Vagina (tissue), 2 donors: ENCODE data around the gene RASA3. TPM values are rescaled to one million over a fixed set of nuclear protein-coding genes. Genes with fewer than 3 reads are reported as not detected.

ENCODE experiments used
- DNase-seq, 2 donors: peaks; one replicate each; pipeline ENCODE4 v3.0.0-alpha.2; 2017; ENCODE audit errors: extremely low spot score in 2 of 2
- H3K27ac ChIP-seq: fragments of 200-600 bp; sonication (generic); one replicate; pipeline ENCODE4 v1.5.1; 2019
- H3K27me3 ChIP-seq: fragments of 200-600 bp; sonication (generic); one replicate; pipeline ENCODE4 v1.5.1; 2019
- H3K36me3 ChIP-seq, 2 donors: fragments of 200-600 bp; sonication (generic); one replicate each; pipeline ENCODE4 v1.5.1; 2017 to 2019
- H3K4me1 ChIP-seq: fragments of 200-600 bp; sonication (generic); one replicate; pipeline ENCODE4 v1.5.1; 2019
- H3K4me3 ChIP-seq, 2 donors: fragments of 200-600 bp; sonication (generic); 1 replicate in 1 of 2; 2 replicates in 1 of 2; pipeline ENCODE4 v1.5.1; 2016 to 2019
- H3K9me3 ChIP-seq: fragments of 200-600 bp; sonication (generic); one replicate; pipeline ENCODE4 v1.5.1; 2019
- CTCF ChIP-seq, 3 experiments: fragments of 450-650 bp in 2 of 3; fragments of 200-600 bp in 1 of 3; sonication (generic) in 1 of 3; IDR thresholded peaks; one replicate each; pipeline ENCODE4 v1.5.1; 2017 to 2019; ENCODE audit warnings: antibody characterized with exemption in 3 of 3, mild to moderate bottlenecking in 2 of 3, moderate library complexity in 2 of 3
- POLR2A ChIP-seq, 2 donors: fragments of 450-650 bp; IDR thresholded peaks; one replicate each; pipeline ENCODE4 v1.6.1; 2017; ENCODE audit warnings: antibody characterized with exemption in 2 of 2, mild to moderate bottlenecking in 2 of 2, moderate library complexity in 2 of 2
- POLR2AphosphoS5 ChIP-seq, 2 donors: sonication (generic); formaldehyde crosslinking; IDR thresholded peaks; one replicate each; pipeline ENCODE4 v1.9.0; 2017; ENCODE audit warnings: antibody characterized with exemption in 2 of 2, mild to moderate bottlenecking in 2 of 2, low read depth in 1 of 2; ENCODE audit not compliant: insufficient read depth in 1 of 2
- intact Hi-C: fragments of 100-400 bp; cut with DNase I; formaldehyde crosslinking; loops from one replicate; pipeline ENCODE4 v1.15.1; 2023
- total RNA-seq: library from RNA; depleted of rRNA; stranded (reverse); fragments of >200 nt; gene quantifications from one replicate; pipeline ENCODE4 v1.2.3, GENCODE V29; 2016

RASA3 gene
- total RNA-seq, 1 donor from 2014 or later = 19.6 TPM

- Histone ChIP-seq H3K4me3 (peak overlapping the region; percentile 70 to 81), H3K27me3 (no peaks in the 10 kb centered on the region), H3K9me3 (no peaks in the 10 kb centered on the region), H3K36me3 (no peaks in the 10 kb centered on the region), H3K4me1 (peaks cover 62% of the 10 kb centered on the region), H3K27ac (peak overlapping the region; percentile 90)
- intact Hi-C loops = loop anchor here (5.0 to 10.0 kb wide), 2 partner anchors 65 to 113 kb away; no protein-coding TSS in a partner anchor
- no peak for DNase-seq
- no peak for TF ChIP-seq POLR2A (IDR thresholded peaks at IDR 0.05)
- no peak for TF ChIP-seq POLR2AphosphoS5 (IDR thresholded peaks at IDR 0.05; ENCODE audit: insufficient read depth in 1 of 2, low read depth in 1 of 2)
- no peak for TF ChIP-seq CTCF (IDR thresholded peaks at IDR 0.05)
Measured at GRCh38 chr13:114130131-114130836, 2.1 kb downstream of the RASA3 start.

- no peak for DNase-seq
- H3K4me1 ChIP-seq = peaks cover 68% of the 10 kb centered on the region
- intact Hi-C loops = loop anchor here (5.0 to 10.0 kb wide), 2 partner anchors 65 to 112 kb away; no protein-coding TSS in a partner anchor
- no peaks in the 10 kb centered on the region for H3K36me3 ChIP-seq
- H3K27ac ChIP-seq = peak overlapping the region; percentile 90
- H3K9me3 ChIP-seq = no peaks in the 10 kb centered on the region
- H3K4me3 ChIP-seq = peak overlapping the region in 1 of 2 donors; percentile 81
- TF ChIP-seq POLR2AphosphoS5 (IDR thresholded peaks at IDR 0.05; ENCODE audit: insufficient read depth in 1 of 2, low read depth in 1 of 2) (no peak), CTCF (IDR thresholded peaks at IDR 0.05) (no peak), POLR2A (IDR thresholded peaks at IDR 0.05) (no peak)
- H3K27me3 ChIP-seq = no peaks in the 10 kb centered on the region
Measured at GRCh38 chr13:114129649-114130062, 2.8 kb downstream of the RASA3 start.

GRCh38 chr13:114128624-114129522 lies 3.5 kb downstream of the RASA3 start:
- no peaks in the 10 kb centered on the region for H3K36me3 ChIP-seq
- no peak for DNase-seq
- peak overlapping the region; percentile 90 for H3K27ac ChIP-seq
- intact Hi-C loops = no loop called here
- TF ChIP-seq CTCF (IDR thresholded peaks at IDR 0.05) (peak in 1 of 3 experiments; percentile 9), POLR2AphosphoS5 (IDR thresholded peaks at IDR 0.05; ENCODE audit: insufficient read depth in 1 of 2, low read depth in 1 of 2) (peak; percentile 73 to 84), POLR2A (IDR thresholded peaks at IDR 0.05) (no peak)
- peaks cover 73% of the 10 kb centered on the region for H3K4me1 ChIP-seq
- H3K9me3 ChIP-seq = no peaks in the 10 kb centered on the region
- H3K27me3 ChIP-seq = no peaks in the 10 kb centered on the region
- peak overlapping the region; percentile 20 to 40 for H3K4me3 ChIP-seq

GRCh38 chr13:114128348-114128623 lies 4.1 kb downstream of the RASA3 start:
- intact Hi-C loops = no loop called here
- Histone ChIP-seq H3K27me3 (no peaks in the 10 kb centered on the region), H3K36me3 (no peaks in the 10 kb centered on the region), H3K9me3 (no peaks in the 10 kb centered on the region), H3K4me3 (peak overlapping the region; percentile 20 to 40), H3K27ac (peak overlapping the region; percentile 90), H3K4me1 (peaks cover 79% of the 10 kb centered on the region)
- DNase-seq = no peak
- no peak for TF ChIP-seq POLR2AphosphoS5 (IDR thresholded peaks at IDR 0.05; ENCODE audit: insufficient read depth in 1 of 2, low read depth in 1 of 2)
- TF ChIP-seq CTCF (IDR thresholded peaks at IDR 0.05) = no peak
- no peak for TF ChIP-seq POLR2A (IDR thresholded peaks at IDR 0.05)
